Neural cell (in vitro differentiated cells): Measurements from ENCODE around the gene SYT17. TPM values are rescaled to one million over a fixed set of nuclear protein-coding genes. Genes with fewer than 3 reads are reported as not detected.

Experiments
- H2AFZ ChIP-seq: fragments of 200-600, 300-800 bp; sonication (generic), shearing (Covaris generic); 2 replicates; pipeline ENCODE4 v1.6.0; 2014; ENCODE audit warnings: low read depth, mild to moderate bottlenecking, antibody characterized with exemption, low read length, moderate library complexity
- H3F3A ChIP-seq: fragments of 200-600 bp; shearing (Covaris generic); 2 replicates; pipeline ENCODE4 v1.6.1; 2016; ENCODE audit warnings: mild to moderate bottlenecking, moderate library complexity, mixed read lengths, antibody characterized with exemption, low read length; ENCODE audit not compliant: insufficient read depth, poor library complexity, severe bottlenecking
- H3K27ac ChIP-seq: fragments of 200-600, 300-800 bp; sonication (generic), shearing (Covaris generic); 2 replicates; pipeline ENCODE4 v1.5.1; 2014; ENCODE audit warnings: mild to moderate bottlenecking, low read length, moderate library complexity
- H3K27me3 ChIP-seq: fragments of 300-800, 200-600 bp; sonication (generic), shearing (Covaris generic); 2 replicates; pipeline ENCODE4 v1.6.0; 2014; ENCODE audit warnings: mild to moderate bottlenecking, low read depth, low read length, moderate library complexity; ENCODE audit not compliant: insufficient read depth
- H3K36me3 ChIP-seq: fragments of 300-800, 200-600 bp; sonication (generic), shearing (Covaris generic); 2 replicates; pipeline ENCODE4 v1.5.1; 2014; ENCODE audit warnings: mild to moderate bottlenecking, antibody characterized with exemption, low read length, moderate library complexity; ENCODE audit not compliant: insufficient read depth
- H3K4me2 ChIP-seq: fragments of 300-800, 200-600 bp; sonication (generic), shearing (Covaris generic); 2 replicates; pipeline ENCODE4 v1.6.0; 2014; ENCODE audit warnings: mild to moderate bottlenecking, low read length
- H3K4me3 ChIP-seq: fragments of 300-800, 200-600 bp; sonication (generic), shearing (Covaris generic); 2 replicates; pipeline ENCODE4 v1.5.1; 2014; ENCODE audit warnings: mild to moderate bottlenecking, low read length, moderate library complexity
- H3K79me2 ChIP-seq: fragments of 200-600 bp; shearing (Covaris generic); replicated peaks from 2 replicates; pipeline ENCODE4 v1.6.0; 2014; ENCODE audit warnings: mild to moderate bottlenecking, low read length, moderate library complexity; ENCODE audit not compliant: insufficient read depth
- H3K9ac ChIP-seq: fragments of 300-800, 200-600 bp; sonication (generic), shearing (Covaris generic); 2 replicates; pipeline ENCODE4 v1.6.1; 2016; ENCODE audit warnings: mild to moderate bottlenecking, low read length, mixed read lengths
- H3K9me2 ChIP-seq: fragments of 200-600 bp; shearing (Covaris generic); 2 replicates; pipeline ENCODE4 v1.6.1; 2016; ENCODE audit warnings: mild to moderate bottlenecking, low read length, mixed read lengths; ENCODE audit not compliant: insufficient read depth
- H3K9me3 ChIP-seq: fragments of 200-600, 300-800 bp; sonication (generic), shearing (Covaris generic); 2 replicates; pipeline ENCODE4 v1.6.1; 2016; ENCODE audit warnings: mild to moderate bottlenecking, mixed run types, low read length, moderate library complexity, mixed read lengths
- H4K20me1 ChIP-seq: fragments of 200-600 bp; shearing (Covaris generic); 2 replicates; pipeline ENCODE4 v1.6.1; 2016; ENCODE audit warnings: mild to moderate bottlenecking, mixed run types; ENCODE audit not compliant: insufficient read depth
- EP300 ChIP-seq: fragments of 450-650 bp; conservative IDR thresholded peaks from 2 replicates; pipeline ENCODE4 v1.6.1; 2014; ENCODE audit warnings: antibody characterized with exemption, mild to moderate bottlenecking, moderate library complexity; ENCODE audit not compliant: poor library complexity, severe bottlenecking
- EZH2 ChIP-seq: fragments of 200-600, 300-800 bp; shearing (Covaris generic), sonication (generic); IDR thresholded peaks from 2 replicates; pipeline ENCODE4 v1.6.1; 2014; ENCODE audit warnings: antibody characterized with exemption, low read length, borderline replicate concordance, mild to moderate bottlenecking; ENCODE audit not compliant: insufficient read depth, poor library complexity, severe bottlenecking
- MXI1 ChIP-seq: fragments of 450-650 bp; conservative IDR thresholded peaks from 2 replicates; pipeline ENCODE4 v1.6.1; 2014; ENCODE audit warnings: antibody characterized with exemption, mild to moderate bottlenecking; ENCODE audit not compliant: poor library complexity, severe bottlenecking
- POLR2AphosphoS5 ChIP-seq: IDR thresholded peaks from 2 replicates; pipeline ENCODE4 v1.6.1; 2012
- RAD21 ChIP-seq: fragments of 450-650 bp; conservative IDR thresholded peaks from 2 replicates; pipeline ENCODE4 v1.6.1; 2014; ENCODE audit warnings: antibody characterized with exemption, mild to moderate bottlenecking, moderate library complexity
- SMC3 ChIP-seq: fragments of 450-650 bp; conservative IDR thresholded peaks from 2 replicates; pipeline ENCODE4 v1.6.1; 2014; ENCODE audit warnings: antibody characterized with exemption, mild to moderate bottlenecking, moderate library complexity; ENCODE audit not compliant: poor library complexity
- TAF1 ChIP-seq: IDR thresholded peaks from 2 replicates; pipeline ENCODE4 v1.6.1; 2012; ENCODE audit warnings: low read depth
- polyA plus RNA-seq: library from polyadenylated mRNA; depleted of rRNA; stranded (reverse); fragments of >200 nt; gene quantifications from 2 replicates; pipeline ENCODE4 v1.2.3, GENCODE V29; 2014
- TF ChIP-seq, protein P1 (sequence below): fragments of 450-650 bp; IDR thresholded peaks from 2 replicates; pipeline ENCODE4 v1.5.1; 2014; ENCODE audit warnings: antibody characterized with exemption, mild to moderate bottlenecking, moderate library complexity; ENCODE audit not compliant: poor library complexity, severe bottlenecking
- TF ChIP-seq, protein P2 (sequence below): IDR thresholded peaks from 2 replicates; pipeline ENCODE4 v1.6.1; 2012; ENCODE audit warnings: borderline replicate concordance

SYT17 gene
- polyA plus RNA-seq, 1 donor from 2014 or later: 3.0 TPM

DNA sequence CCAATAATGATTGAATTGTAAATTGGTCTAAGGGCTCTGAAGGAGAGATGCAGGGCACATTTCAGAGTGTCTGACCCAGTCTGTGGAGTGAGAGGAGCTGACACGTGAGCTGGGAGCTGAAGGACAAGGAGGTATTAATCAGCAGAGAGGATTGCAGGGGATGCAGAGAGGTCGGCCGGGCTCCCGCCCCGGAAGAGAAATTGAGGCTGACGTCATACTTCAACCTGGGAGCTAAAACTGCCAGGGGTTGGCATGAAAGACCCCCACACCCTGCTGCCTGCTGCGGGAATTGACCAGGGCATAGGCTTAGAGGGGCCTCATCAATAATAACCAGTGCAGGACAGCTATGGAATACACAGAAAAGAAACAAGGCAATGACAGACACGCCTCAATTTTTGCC lies 63.8 kb downstream of the SYT17 start:
- Histone ChIP-seq H3K9ac (no peak overlapping the region), H3F3A (no peaks in the 10 kb centered on the region), H2AFZ (no peak overlapping the region), H3K4me2 (no peak overlapping the region), H3K27ac (no peak overlapping the region), H3K79me2 (no peaks in the 10 kb centered on the region), H3K9me2 (no peaks in the 10 kb centered on the region), H3K9me3 (peaks cover 3% of the 10 kb centered on the region), H3K27me3 (no peaks in the 10 kb centered on the region), H3K36me3 (no peaks in the 10 kb centered on the region), H3K4me3 (no peak overlapping the region), H4K20me1 (no peaks in the 10 kb centered on the region)
- no peak for TF ChIP-seq TAF1
- no peak for TF ChIP-seq MXI1
- TF ChIP-seq, protein P1, sequence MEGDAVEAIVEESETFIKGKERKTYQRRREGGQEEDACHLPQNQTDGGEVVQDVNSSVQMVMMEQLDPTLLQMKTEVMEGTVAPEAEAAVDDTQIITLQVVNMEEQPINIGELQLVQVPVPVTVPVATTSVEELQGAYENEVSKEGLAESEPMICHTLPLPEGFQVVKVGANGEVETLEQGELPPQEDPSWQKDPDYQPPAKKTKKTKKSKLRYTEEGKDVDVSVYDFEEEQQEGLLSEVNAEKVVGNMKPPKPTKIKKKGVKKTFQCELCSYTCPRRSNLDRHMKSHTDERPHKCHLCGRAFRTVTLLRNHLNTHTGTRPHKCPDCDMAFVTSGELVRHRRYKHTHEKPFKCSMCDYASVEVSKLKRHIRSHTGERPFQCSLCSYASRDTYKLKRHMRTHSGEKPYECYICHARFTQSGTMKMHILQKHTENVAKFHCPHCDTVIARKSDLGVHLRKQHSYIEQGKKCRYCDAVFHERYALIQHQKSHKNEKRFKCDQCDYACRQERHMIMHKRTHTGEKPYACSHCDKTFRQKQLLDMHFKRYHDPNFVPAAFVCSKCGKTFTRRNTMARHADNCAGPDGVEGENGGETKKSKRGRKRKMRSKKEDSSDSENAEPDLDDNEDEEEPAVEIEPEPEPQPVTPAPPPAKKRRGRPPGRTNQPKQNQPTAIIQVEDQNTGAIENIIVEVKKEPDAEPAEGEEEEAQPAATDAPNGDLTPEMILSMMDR: no peak
- TF ChIP-seq POLR2AphosphoS5: no peak
- TF ChIP-seq EP300: no peak
- TF ChIP-seq, protein P2, sequence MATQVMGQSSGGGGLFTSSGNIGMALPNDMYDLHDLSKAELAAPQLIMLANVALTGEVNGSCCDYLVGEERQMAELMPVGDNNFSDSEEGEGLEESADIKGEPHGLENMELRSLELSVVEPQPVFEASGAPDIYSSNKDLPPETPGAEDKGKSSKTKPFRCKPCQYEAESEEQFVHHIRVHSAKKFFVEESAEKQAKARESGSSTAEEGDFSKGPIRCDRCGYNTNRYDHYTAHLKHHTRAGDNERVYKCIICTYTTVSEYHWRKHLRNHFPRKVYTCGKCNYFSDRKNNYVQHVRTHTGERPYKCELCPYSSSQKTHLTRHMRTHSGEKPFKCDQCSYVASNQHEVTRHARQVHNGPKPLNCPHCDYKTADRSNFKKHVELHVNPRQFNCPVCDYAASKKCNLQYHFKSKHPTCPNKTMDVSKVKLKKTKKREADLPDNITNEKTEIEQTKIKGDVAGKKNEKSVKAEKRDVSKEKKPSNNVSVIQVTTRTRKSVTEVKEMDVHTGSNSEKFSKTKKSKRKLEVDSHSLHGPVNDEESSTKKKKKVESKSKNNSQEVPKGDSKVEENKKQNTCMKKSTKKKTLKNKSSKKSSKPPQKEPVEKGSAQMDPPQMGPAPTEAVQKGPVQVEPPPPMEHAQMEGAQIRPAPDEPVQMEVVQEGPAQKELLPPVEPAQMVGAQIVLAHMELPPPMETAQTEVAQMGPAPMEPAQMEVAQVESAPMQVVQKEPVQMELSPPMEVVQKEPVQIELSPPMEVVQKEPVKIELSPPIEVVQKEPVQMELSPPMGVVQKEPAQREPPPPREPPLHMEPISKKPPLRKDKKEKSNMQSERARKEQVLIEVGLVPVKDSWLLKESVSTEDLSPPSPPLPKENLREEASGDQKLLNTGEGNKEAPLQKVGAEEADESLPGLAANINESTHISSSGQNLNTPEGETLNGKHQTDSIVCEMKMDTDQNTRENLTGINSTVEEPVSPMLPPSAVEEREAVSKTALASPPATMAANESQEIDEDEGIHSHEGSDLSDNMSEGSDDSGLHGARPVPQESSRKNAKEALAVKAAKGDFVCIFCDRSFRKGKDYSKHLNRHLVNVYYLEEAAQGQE: no peak
- TF ChIP-seq EZH2: no peak
- no peak for TF ChIP-seq SMC3
- TF ChIP-seq RAD21: no peak

DNA sequence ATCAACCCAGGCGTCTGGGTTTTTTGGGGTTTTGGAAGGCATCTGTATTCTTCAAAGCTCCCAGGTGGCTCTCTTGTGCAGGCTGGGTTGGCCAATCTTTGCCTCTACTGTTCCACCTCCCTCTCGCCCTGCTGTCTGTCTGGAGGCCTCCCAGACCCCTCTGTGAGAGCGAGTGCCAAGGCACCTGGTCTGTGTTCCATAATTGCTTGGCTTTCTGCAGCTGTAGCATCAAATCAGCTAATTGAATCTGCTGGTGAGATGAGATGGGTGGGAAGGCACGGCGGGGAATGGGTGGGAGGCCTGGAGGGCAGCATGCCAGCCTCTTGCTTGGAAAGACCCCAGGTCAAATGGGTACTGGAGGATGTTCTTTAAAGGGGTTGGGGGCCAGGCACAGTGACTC lies 64.9 kb downstream of the SYT17 start:
- H3K79me2 ChIP-seq: no peaks in the 10 kb centered on the region
- no peaks in the 10 kb centered on the region for H3F3A ChIP-seq
- no peak overlapping the region for H2AFZ ChIP-seq
- peaks cover 3% of the 10 kb centered on the region for H3K9me3 ChIP-seq
- H3K36me3 ChIP-seq: no peaks in the 10 kb centered on the region
- no peak overlapping the region for H3K4me2 ChIP-seq
- TF ChIP-seq MXI1 (no peak), EP300 (no peak), RAD21 (no peak), SMC3 (no peak), TAF1 (no peak), EZH2 (no peak), POLR2AphosphoS5 (no peak)
- TF ChIP-seq, protein P1: no peak
- TF ChIP-seq, protein P2: no peak
- H3K27me3 ChIP-seq: no peaks in the 10 kb centered on the region
- H3K4me3 ChIP-seq: no peak overlapping the region
- H3K9me2 ChIP-seq: no peaks in the 10 kb centered on the region
- no peak overlapping the region for H3K27ac ChIP-seq
- no peaks in the 10 kb centered on the region for H4K20me1 ChIP-seq
- no peak overlapping the region for H3K9ac ChIP-seq
